HG02970 (cell line): ENCODE data around the gene CAPN5.

Experiments used
- ATAC-seq: cut with Tn5 transposase; IDR thresholded peaks from one replicate; pipeline ENCODE4 v1.9.1; 2021; ENCODE audit warnings: mild to moderate bottlenecking, moderate library complexity, moderate number of reproducible peaks; ENCODE audit not compliant: unreplicated experiment, low FRiP score

Gene CAPN5

GRCh38 chr11:77127235-77127911, 60.6 kb downstream of the CAPN5 start:
- no peak for ATAC-seq

GRCh38 chr11:77127920-77128691, 61.3 kb downstream of the CAPN5 start, which contains the start of gene MYO7A:
TSS of gene MYO7A (plus strand) at chr11:77128246. CDS start at chr11:77130635, 2,389 bp downstream.
- ATAC-seq, result no peak

GRCh38 chr11:77129069-77129841, 62.5 kb downstream of the CAPN5 start:
- ATAC-seq, result no peak

- ATAC-seq, result no peak
Measured at GRCh38 chr11:77129842-77130756, 63.3 kb downstream of the CAPN5 start.

- no peak for ATAC-seq
Measured at GRCh38 chr11:77130763-77131513, 64.2 kb downstream of the CAPN5 start.

- ATAC-seq, result no peak
Measured at GRCh38 chr11:77131560-77131959, 64.8 kb downstream of the CAPN5 start.

- no peak for ATAC-seq
Measured at GRCh38 chr11:77135069-77135468, 68.3 kb downstream of the CAPN5 start.

- ATAC-seq, result no peak
Measured at GRCh38 chr11:77136074-77136473, 69.3 kb downstream of the CAPN5 start.

- ATAC-seq, result no peak
Measured at GRCh38 chr11:77136784-77137420, 70.1 kb downstream of the CAPN5 start.

- ATAC-seq, result no peak
Measured at GRCh38 chr11:77137421-77137820, 70.7 kb downstream of the CAPN5 start.

- no peak for ATAC-seq
Measured at GRCh38 chr11:77138106-77138649, 71.4 kb downstream of the CAPN5 start.

GRCh38 chr11:77139201-77139600, 72.4 kb downstream of the CAPN5 start:
- no peak for ATAC-seq

- ATAC-seq, result no peak
Measured at GRCh38 chr11:77140231-77140851, 73.6 kb downstream of the CAPN5 start.

- ATAC-seq, result no peak
Measured at GRCh38 chr11:77141034-77141433, 74.3 kb downstream of the CAPN5 start.

GRCh38 chr11:77141475-77141874, 74.7 kb downstream of the CAPN5 start:
- no peak for ATAC-seq

GRCh38 chr11:77142091-77142975, 75.6 kb downstream of the CAPN5 start:
- ATAC-seq, result no peak

GRCh38 chr11:77143405-77144020, 76.7 kb downstream of the CAPN5 start:
- ATAC-seq, result no peak
